Gastrocnemius medialis (tissue), 4 donors: ENCODE results near the gene PACS1.

ENCODE experiments used
- POLR2A ChIP-seq, 2 donors: fragments of 450-650 bp; IDR thresholded peaks; one replicate each; pipeline ENCODE4 v1.6.1; 2017; ENCODE audit warnings: antibody characterized with exemption in 2 of 2, mild to moderate bottlenecking in 2 of 2, moderate library complexity in 2 of 2
- TF ChIP-seq, protein P1 (sequence below), 5 experiments: fragments of 450-650 bp in 3 of 5; fragments of 200-600 bp in 2 of 5; sonication (generic) in 2 of 5; IDR thresholded peaks in 4 of 5; conservative IDR thresholded peaks in 1 of 5; 1 replicate in 4 of 5; 2 replicates in 1 of 5; pipeline ENCODE4 v1.5.1; 2016 to 2019; ENCODE audit warnings: antibody characterized with exemption in 5 of 5, mild to moderate bottlenecking in 3 of 5, moderate library complexity in 3 of 5

DNA sequence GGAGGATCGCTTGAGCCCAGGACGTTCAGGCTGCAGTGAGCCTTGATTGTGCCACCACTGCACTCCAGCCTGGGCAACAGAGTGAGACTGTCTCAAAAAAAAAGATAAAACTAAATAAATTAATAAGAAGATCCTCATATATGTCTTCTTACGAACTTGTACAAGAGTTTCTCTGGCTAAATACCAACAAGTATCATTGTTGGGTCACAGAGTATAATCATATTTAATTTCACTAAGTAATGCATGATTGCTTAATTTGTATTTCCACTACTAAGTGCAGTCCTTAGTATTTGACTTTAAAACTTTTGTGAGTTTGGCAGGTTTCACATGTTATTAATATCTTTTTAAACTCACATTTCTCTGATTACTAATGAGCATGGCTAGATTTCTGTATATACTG lies 60.9 kb downstream of the PACS1 start:
- TF ChIP-seq, protein P1, sequence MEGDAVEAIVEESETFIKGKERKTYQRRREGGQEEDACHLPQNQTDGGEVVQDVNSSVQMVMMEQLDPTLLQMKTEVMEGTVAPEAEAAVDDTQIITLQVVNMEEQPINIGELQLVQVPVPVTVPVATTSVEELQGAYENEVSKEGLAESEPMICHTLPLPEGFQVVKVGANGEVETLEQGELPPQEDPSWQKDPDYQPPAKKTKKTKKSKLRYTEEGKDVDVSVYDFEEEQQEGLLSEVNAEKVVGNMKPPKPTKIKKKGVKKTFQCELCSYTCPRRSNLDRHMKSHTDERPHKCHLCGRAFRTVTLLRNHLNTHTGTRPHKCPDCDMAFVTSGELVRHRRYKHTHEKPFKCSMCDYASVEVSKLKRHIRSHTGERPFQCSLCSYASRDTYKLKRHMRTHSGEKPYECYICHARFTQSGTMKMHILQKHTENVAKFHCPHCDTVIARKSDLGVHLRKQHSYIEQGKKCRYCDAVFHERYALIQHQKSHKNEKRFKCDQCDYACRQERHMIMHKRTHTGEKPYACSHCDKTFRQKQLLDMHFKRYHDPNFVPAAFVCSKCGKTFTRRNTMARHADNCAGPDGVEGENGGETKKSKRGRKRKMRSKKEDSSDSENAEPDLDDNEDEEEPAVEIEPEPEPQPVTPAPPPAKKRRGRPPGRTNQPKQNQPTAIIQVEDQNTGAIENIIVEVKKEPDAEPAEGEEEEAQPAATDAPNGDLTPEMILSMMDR (IDR thresholded peaks at IDR 0.05 in 4 of 5, conservative IDR thresholded peaks at IDR 0.05 in 1 of 5) = no peak
- no peak for TF ChIP-seq POLR2A (IDR thresholded peaks at IDR 0.05)
